Kasumi-1 (cell line): ENCODE results near the gene CNTN5.
"Not testable (repeated sequence)": the region's sequence is repeated elsewhere in the genome, so short reads cannot be mapped to it uniquely, and the experiment has no call there.

ENCODE experiments used
- DNase-seq, 2 experiments: peaks; one replicate each; lab custom pipeline; 2025; lab: John Stamatoyannopoulos, UW

The CNTN5 gene

GRCh38 chr11:99020352-99021225 lies at the start of gene CNTN5:
Gene CNTN5 (plus strand): TSS chr11:99020949.
- DNase-seq, result peak; percentile 27 to 57

GRCh38 chr11:98979205-98979604 lies 41.5 kb upstream of the CNTN5 start:
- DNase-seq, result no peak

- peak; percentile 60 to 78 for DNase-seq
Measured at GRCh38 chr11:99015634-99016454, 4.9 kb upstream of the CNTN5 start.

DNA sequence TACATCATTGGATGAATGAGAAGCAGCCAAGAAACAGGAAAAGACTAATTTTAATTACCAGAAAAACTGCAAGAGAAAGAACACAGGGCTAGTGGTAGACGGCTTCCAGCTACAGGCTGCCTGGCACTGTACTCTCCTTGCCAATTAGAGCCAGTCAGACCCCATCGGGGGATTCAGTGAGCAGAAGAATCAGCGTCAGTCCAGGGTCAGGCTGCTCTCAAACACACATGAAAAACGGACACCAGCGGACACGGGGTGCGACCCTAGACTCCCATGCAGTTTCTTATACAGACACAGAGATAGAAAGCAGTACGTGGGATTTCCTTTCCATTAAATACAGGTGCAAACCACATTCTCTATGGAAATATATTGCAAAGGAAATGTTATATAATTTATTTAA lies 1.1 kb upstream of the CNTN5 start:
- no peak for DNase-seq

GRCh38 chr11:99037057-99037456 lies 16.3 kb downstream of the CNTN5 start:
- DNase-seq, result no peak

DNA sequence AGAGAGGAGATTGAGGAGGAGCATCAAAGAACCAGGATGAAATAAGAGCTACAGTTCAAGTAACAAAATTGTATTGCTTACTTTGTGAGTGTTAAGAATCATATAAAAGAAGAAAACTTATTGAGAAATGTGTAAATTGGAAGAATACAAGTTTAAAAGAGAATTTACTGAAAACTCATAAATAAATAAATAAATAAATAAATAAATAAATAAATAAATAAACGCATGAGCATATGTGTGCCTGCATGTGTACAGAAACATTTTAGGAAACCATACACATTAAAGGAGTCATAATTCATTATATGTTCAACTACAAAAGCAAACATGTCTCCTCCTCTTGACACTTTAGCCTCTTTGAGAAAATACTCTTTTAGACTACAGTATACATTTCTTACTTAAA lies 42.6 kb downstream of the CNTN5 start:
- no peak for DNase-seq

- no peak for DNase-seq
Measured at GRCh38 chr11:99065121-99065520, 44.4 kb downstream of the CNTN5 start.

DNA sequence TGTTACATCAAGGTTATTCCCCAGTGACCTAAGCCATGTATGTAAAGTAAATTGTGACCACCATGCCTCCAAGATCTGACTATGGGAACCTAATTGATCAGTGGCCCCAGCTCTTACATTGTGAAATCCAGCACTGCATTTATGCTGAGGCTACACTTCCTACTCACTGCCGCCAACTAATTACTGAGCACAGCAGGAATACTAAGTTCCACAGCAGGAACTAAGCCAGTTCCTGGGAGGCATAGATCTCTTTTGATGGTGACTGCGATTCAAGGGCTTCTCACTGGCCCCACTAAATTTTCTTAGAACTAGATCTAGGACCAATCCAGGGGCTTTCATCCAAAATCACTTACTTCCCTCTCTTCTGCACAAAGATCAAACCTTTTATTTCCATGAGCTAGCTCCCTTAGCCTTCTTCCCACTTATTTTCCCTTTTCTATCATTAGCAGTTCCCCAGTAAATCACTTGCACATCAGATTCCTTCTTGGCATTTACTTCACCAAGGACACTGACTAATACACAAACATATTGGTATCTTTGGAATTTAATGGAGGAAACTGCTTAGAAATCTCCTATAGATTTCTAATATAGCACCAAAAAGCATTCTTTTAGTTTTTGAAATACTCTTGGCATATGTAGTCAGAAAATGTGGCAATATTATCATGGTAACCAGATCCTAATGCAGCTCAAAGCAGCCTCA lies 46.0 kb downstream of the CNTN5 start:
- no peak for DNase-seq

DNA sequence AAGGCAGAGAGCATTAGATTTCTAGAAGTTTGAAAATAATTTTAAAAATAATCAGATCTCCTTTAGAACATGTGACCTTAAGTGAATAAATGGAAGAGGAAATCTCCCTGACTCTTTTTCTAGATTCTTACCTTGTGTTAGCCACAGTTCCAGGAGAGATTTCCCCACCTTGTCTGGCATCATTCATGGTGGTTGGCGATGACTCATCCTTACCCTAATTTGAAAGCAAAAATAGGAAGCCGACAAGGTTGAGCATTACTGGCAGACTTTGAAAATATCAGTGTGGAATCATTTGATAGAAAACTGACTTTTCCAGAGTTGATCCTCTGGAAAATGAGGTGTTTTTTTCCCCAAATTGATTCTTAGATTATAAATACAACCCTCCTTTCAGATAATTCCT lies 48.1 kb downstream of the CNTN5 start:
- no peak for DNase-seq

DNA sequence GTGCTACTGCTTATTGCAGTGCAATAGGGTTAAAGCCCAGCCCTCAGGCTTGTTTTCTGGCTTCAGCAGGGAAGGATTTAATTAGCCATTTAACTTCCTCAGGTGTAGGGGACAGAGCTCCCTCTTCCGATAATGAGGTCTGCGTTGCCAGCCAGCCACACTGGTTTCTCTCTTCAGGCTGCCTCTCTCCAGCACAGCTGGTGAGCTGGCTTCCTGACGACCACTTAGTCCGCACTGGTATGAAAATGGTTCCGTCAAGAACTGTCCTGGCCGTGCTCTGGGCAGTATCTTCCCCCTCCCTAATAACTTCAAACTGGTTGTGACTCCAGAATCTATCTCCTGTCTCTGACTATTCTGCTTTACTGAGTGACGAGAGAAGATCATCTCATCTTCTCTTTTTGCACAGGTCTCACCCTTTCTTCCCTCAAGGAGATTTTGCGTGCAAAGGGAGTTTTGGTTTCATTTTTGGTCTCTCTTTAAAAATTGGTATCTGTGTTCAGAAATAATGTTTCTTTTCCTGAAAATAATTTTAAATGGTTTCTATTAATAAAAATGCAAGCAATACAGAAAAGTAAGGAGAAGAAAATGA lies 49.2 kb downstream of the CNTN5 start:
- DNase-seq, result peak; percentile 15 to 26

GRCh38 chr11:99079576-99079975 lies 58.8 kb downstream of the CNTN5 start:
- DNase-seq, result no peak

- no peak for DNase-seq
Measured at GRCh38 chr11:99080154-99080553, 59.4 kb downstream of the CNTN5 start.

GRCh38 chr11:99098258-99098657 lies 77.5 kb downstream of the CNTN5 start:
- DNase-seq, result no peak

DNA sequence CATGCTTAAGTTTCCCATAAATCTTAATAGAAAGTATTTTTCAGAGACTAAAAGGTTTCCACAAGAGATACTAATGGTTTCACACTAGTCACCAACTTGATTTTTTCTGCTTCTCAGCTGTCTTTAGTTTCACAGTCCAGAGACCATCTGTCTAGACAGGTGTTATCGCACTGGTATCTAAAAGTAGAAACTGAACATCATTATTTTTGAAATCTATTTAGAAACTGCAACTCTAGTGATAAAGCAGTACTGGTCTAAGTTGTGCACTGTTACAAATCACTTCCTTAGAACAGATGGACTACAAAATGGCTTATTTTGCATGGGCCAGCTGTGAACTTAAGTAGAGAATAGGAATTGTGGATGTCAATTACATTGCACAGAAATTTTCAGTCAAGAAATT lies 78.0 kb downstream of the CNTN5 start:
- no peak for DNase-seq

DNA sequence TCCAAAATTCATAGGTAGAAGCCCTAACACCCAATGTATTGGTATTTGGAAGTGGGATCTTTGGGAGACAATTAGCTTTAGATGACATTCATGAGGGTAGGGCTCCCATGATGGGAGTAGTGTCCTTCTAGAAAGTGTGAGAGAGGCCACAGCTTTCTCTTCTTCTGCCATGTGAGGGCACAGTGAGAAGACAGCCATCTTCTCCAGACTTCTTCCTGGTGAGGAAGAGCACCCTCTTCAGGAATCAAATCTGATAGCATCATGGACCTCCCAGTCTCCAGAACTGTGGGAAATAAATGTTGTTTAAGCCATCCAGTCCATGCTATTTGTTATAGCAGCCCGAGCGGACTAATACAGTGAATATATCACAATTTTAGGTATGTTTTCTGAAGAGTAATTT lies 96.9 kb downstream of the CNTN5 start:
- DNase-seq, result peak in 1 of 2 experiments; percentile 2

DNA sequence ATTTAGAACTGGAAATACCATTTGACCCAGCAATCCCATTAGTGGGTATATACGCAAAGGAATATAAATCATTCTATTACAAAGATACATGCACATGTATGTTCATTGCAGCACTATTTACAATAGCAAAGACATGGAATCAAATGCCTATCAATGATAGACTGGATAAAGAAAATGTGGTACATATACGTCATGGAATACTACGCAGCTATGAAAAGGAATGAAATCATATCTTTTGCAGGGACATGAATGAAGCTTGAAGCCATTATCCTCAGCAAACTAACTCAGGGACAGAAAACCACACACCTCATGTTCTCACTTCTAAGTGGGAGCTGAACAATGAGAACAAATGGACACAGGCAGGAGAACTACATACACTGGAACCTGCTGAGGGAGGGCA lies 113.1 kb downstream of the CNTN5 start:
- not testable (repeated sequence) for DNase-seq

- no peak for DNase-seq
Measured at GRCh38 chr11:99135508-99135907, 114.8 kb downstream of the CNTN5 start.

GRCh38 chr11:99142237-99142636 lies 121.5 kb downstream of the CNTN5 start:
- DNase-seq, result no peak

DNA sequence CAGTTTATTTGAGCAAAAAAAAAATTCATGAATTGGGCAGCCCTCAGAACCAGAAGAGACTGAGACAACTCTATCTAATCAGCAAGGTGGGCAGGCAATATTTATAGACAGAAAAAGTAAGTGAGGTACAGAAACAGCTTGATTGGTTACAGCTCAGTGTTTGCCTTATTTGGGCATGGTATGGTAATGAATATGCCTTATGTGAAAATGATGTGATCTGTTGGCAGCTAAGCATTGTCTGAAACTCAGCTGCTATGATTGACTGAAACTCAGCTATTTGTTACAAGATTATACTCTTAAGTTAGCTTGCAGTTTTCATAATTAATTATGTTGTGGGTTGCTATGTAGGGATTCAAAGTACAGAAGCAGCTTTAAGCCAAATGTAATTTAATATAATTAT lies 127.6 kb downstream of the CNTN5 start:
- DNase-seq, result no peak

DNA sequence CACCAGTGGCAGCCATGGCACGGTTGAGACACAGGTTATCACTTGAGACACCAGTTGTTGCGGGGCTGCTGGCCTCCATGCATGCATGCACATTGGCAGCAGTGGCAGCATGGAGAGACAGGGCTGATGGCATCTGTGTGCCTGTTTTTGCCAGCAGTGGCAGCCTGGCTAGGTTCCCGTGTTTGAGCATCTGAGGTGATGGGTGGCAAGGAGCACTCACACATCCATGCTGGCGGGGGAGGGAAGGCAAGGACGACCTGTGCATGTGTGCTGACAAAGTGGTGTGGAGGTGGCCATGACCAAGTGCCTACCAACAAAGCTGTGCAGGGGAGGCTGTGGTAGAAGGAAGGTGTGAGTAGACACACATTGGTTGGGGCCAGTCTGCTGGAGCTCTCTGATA lies 133.5 kb downstream of the CNTN5 start:
- no peak for DNase-seq

DNA sequence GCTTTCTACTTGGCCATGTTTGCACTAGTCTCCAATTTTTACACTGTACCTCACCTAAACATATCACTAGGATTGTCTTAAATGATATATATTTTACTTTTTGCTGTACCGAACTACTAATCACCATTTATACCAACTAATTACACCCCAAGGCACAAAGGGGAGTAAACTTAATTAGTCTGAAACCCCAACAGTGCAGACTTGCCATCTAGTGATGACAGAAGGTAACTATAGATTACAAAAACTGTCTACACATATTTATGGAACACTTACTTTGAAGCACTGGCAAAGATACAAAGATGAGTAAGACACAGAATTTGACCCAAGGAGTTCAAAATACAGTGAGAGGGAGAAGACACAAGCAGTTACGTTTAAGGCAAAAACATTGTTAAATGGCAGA lies 139.7 kb downstream of the CNTN5 start:
- DNase-seq, result no peak

DNA sequence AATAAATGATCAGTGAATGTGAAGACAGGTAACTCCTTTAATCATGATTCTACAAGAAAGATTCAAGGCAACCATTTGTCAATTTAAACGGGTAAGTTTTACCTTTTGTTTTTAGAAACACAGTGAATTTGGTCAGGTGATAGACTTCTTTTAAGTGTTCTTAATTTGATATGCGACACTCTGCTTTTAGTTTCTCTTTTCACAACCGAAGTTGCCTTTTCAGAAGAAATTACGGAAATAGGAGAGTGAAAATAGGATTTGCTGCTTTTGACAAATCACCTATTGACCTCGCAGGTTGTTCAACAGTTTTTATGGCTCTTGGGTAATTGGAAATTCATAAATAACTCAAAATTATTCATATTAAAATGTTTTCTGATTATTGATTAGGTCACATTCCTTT lies 142.1 kb downstream of the CNTN5 start:
- no peak for DNase-seq
